NB4 (cell line): ENCODE data around the gene MTOR.

Experiments
- CTCF ChIP-seq: IDR thresholded peaks from one replicate; pipeline ENCODE4 v1.5.1; 2012; ENCODE audit warnings: low read depth, low read length
- POLR2A ChIP-seq: IDR thresholded peaks from 2 replicates; pipeline ENCODE4 v1.6.1; 2011; ENCODE audit warnings: mild to moderate bottlenecking; ENCODE audit not compliant: insufficient read length; ENCODE audit errors: extremely low read depth

DNA sequence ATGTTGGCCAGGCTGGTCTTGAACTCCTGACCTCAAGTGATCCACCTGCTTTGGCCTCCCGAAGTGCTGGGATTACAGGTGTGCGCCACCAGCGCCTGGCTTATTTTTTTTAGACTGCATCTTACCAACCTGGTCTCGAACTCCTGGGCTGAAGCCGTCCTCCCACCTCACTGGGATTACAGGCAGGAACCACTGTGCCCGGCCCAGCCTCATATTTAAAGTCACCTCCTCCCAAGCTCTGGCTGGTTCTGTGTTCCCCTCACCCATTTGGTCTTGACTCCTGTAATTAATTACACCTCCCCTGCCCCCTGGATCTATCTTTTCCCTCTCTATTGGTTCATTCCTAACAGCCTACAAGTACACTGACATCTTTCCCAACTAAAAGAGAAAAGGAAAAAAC lies 161.0 kb downstream of the MTOR start:
- TF ChIP-seq CTCF (no peak), POLR2A (no peak)
